Subcutaneous adipose tissue (tissue), 4 donors: ENCODE results near the gene PPP1R1B. TPM values are rescaled to one million over a fixed set of nuclear protein-coding genes. Genes with fewer than 3 reads are reported as not detected.

Source experiments
- CTCF ChIP-seq: fragments of 450-650 bp; IDR thresholded peaks from one replicate; pipeline ENCODE4 v1.5.1; 2016; ENCODE audit warnings: low read depth, mild to moderate bottlenecking, control low read depth, antibody characterized with exemption, moderate library complexity
- total RNA-seq, 4 donors: library from RNA; depleted of rRNA; stranded (reverse); fragments of >200 nt; gene quantifications; one replicate each; pipeline ENCODE4 v1.1.0, GENCODE V29; 2016

PPP1R1B gene
- total RNA-seq, 4 donors from 2014 or later = 16.3 to 100 (median 41.4) TPM

GRCh38 chr17:39660011-39660360 is 33.2 kb downstream of the PPP1R1B start:
- no peak for TF ChIP-seq CTCF

DNA sequence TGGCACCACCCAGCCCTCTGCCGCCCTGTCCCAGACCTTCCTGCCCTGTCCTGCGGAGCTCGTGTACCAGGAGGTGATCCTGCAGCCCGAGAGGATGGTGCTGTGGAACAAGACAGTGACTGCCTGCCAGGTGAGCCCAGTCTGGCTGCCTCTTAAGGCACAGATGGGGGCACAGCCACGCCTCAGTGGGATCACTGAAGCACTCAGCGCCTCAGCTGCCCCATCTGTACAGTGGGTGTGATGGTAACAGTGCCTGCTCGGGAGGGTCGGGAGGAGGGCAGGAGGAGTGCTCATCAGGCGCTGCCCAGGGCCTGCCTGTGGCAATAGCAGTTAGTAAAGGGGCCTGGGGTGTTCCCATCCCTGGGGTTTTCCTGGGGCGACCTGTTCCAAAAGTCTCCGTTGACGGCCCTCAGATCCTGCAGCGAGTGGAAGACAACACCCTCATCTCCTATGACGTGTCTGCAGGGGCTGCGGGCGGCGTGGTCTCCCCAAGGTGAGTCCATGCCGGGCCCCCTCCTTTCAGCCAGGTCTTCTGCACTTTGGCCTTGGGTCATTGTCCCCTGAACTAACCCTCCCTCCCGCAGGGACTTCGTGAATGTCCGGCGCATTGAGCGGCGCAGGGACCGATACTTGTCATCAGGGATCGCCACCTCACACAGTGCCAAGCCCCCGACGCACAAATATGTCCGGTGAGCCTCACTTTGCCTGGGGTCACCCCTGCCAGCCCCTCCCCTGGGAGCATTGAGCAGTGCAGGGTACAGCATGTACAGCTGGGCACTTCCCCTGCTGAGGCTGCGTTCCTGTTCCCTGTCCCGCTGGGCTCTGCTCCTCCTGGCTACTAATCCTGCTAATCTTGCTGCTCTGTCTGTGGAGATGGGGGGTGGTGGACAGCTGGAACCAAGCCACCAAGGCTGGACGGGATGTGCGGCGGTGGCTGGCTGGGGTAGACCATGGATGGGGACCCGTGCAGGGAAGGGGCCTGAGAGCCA is 33.9 kb downstream of the PPP1R1B start:
- no peak for TF ChIP-seq CTCF

- no peak for TF ChIP-seq CTCF
Observed at GRCh38 chr17:39661744-39662541, 35.2 kb downstream of the PPP1R1B start.

GRCh38 chr17:39662551-39663339 is 36.0 kb downstream of the PPP1R1B start:
- no peak for TF ChIP-seq CTCF

GRCh38 chr17:39663340-39663687 is 36.6 kb downstream of the PPP1R1B start:
- TF ChIP-seq CTCF = no peak

DNA sequence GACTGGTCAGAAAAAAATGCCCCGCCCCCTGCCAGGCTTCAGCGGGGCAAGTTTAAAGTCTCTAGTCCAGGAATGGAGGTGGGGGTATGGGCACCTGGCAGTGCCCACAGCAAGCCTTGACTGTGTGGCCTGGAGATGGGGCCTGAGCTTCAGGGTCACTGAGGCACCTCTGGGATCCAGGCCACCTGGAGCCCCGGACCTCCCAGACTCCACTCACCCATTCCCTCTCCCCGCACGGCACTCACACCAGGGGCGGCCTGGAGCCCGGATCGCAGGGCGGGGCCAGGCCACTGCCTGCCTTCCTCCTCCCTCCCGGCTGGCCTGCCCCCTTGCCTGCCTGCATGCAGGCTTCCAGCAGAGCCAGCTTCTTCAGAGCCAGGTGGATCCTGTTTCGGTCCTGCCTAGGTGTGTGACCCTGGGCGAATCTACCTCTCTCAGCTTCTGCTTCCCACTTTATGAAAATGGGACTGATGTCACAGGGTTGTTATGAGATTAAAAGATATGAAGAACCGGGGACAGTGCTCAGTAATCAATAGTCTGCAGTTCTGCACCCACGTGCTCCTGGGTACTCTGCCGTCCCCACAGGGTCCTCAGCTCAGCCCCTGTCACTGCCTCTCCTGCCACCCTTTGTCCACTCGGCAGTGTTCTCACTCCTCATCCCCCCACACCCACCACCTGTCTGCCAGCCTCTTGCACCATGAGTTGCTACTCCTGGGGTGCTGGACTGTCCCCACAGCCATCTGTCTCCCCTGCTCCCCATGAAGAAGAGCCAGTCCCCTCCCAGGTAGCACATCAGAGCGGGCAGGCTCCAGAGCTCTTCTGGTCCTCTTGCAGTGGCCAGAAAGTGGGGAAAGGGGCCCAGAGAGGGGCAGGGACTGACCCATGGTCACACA is 37.2 kb downstream of the PPP1R1B start:
- TF ChIP-seq CTCF = no peak
